WTC11 (cell line): Measurements from ENCODE around the gene PPP1R16B. TPM values are rescaled to one million over a fixed set of nuclear protein-coding genes. Genes with fewer than 3 reads are reported as not detected.

Source experiments
- ATAC-seq: fragments of 200-7000 bp; cut with Tn5 transposase; 2 replicates; pipeline ENCODE4 v1.10.0; 2021; ENCODE audit warnings: mild to moderate bottlenecking, moderate library complexity
- CTCF ChIA-PET: fragments of 300-600 bp; sonication (Branson Sonifier 250); formaldehyde crosslinking; loops from one replicate; lab custom pipeline; 2021; ENCODE audit warnings: antibody characterized with exemption; lab: Charles Lee
- POLR2A ChIA-PET: fragments of 350-600 bp; sonication (Branson Sonifier 250); formaldehyde crosslinking; loops from one replicate; lab custom pipeline; 2021; ENCODE audit warnings: antibody characterized with exemption; lab: Charles Lee
- DNase-seq: peaks from one replicate; pipeline ENCODE4 v3.0.0; 2021; ENCODE audit warnings: low spot score
- H3K27ac Mint-ChIP-seq: 2 replicates; pipeline ENCODE4 v1.8.0; 2021; ENCODE audit warnings: mixed read lengths
- H3K27me3 Mint-ChIP-seq: 2 replicates; pipeline ENCODE4 v1.8.0; 2021; ENCODE audit warnings: low read depth, mild to moderate bottlenecking, moderate library complexity, mixed read lengths
- H3K36me3 Mint-ChIP-seq: 2 replicates; pipeline ENCODE4 v1.8.0; 2021; ENCODE audit warnings: mixed read lengths
- H3K4me1 Mint-ChIP-seq: 2 replicates; pipeline ENCODE4 v1.8.0; 2022; ENCODE audit warnings: mixed read lengths
- H3K4me3 Mint-ChIP-seq: 2 replicates; pipeline ENCODE4 v1.8.0; 2021; ENCODE audit warnings: mild to moderate bottlenecking, moderate library complexity, mixed read lengths
- H3K9me3 Mint-ChIP-seq: 2 replicates; pipeline ENCODE4 v1.8.0; 2021; ENCODE audit warnings: mixed read lengths
- ELF4 ChIP-seq: sonication (generic); formaldehyde crosslinking; IDR thresholded peaks from 2 replicates; pipeline ENCODE4 v1.8.1; 2022; ENCODE audit warnings: low read depth, mild to moderate bottlenecking, moderate library complexity, missing genetic modification reagents
- FOXJ3 ChIP-seq: sonication (generic); formaldehyde crosslinking; IDR thresholded peaks from 2 replicates; pipeline ENCODE4 v1.9.0; 2021; ENCODE audit warnings: missing genetic modification reagents, mild to moderate bottlenecking, borderline replicate concordance
- FOXK1 ChIP-seq: sonication (generic); formaldehyde crosslinking; IDR thresholded peaks from 2 replicates; pipeline ENCODE4 v1.8.0; 2022; ENCODE audit warnings: mild to moderate bottlenecking, moderate library complexity, missing genetic modification reagents
- HMGA2 ChIP-seq: fragments of 250-450 bp; sonication (Bioruptor Pico); IDR thresholded peaks from 2 replicates; pipeline ENCODE4 v1.4.0; 2021; ENCODE audit warnings: mild to moderate bottlenecking, moderate library complexity
- NFATC4 ChIP-seq: fragments of 250-450 bp; sonication (Bioruptor Pico); IDR thresholded peaks from 2 replicates; pipeline ENCODE4 v1.9.0; 2021; ENCODE audit warnings: mild to moderate bottlenecking
- NR1H2 ChIP-seq: sonication (generic); formaldehyde crosslinking; IDR thresholded peaks from 2 replicates; pipeline ENCODE4 v1.9.0; 2021; ENCODE audit warnings: mild to moderate bottlenecking, moderate library complexity, missing genetic modification reagents
- RELA ChIP-seq: sonication (generic); formaldehyde crosslinking; IDR thresholded peaks from 2 replicates; pipeline ENCODE4 v1.8.1; 2022; ENCODE audit warnings: missing genetic modification reagents, mild to moderate bottlenecking, borderline replicate concordance
- SMAD3 ChIP-seq: sonication (generic); formaldehyde crosslinking; IDR thresholded peaks from 2 replicates; pipeline ENCODE4 v1.8.0; 2022; ENCODE audit warnings: missing genetic modification reagents, mild to moderate bottlenecking, borderline replicate concordance
- SMAD4 ChIP-seq: sonication (generic); formaldehyde crosslinking; IDR thresholded peaks from 2 replicates; pipeline ENCODE4 v1.8.0; 2022; ENCODE audit warnings: mild to moderate bottlenecking, missing genetic modification reagents
- TEAD1 ChIP-seq: sonication (generic); formaldehyde crosslinking; IDR thresholded peaks from 2 replicates; pipeline ENCODE4 v1.8.0; 2022; ENCODE audit warnings: mild to moderate bottlenecking, missing genetic modification reagents
- ZBTB21 ChIP-seq: sonication (generic); formaldehyde crosslinking; IDR thresholded peaks from 2 replicates; pipeline ENCODE4 v1.8.1; 2023; ENCODE audit warnings: mild to moderate bottlenecking, missing genetic modification reagents, borderline replicate concordance
- ZNF138 ChIP-seq: sonication (generic); formaldehyde crosslinking; conservative IDR thresholded peaks from 2 replicates; pipeline ENCODE4 v1.8.1; 2022; ENCODE audit warnings: mild to moderate bottlenecking, moderate library complexity, missing genetic modification reagents
- ZNF219 ChIP-seq: sonication (generic); formaldehyde crosslinking; IDR thresholded peaks from 2 replicates; pipeline ENCODE4 v1.8.0; 2023; ENCODE audit warnings: missing genetic modification reagents, mild to moderate bottlenecking, borderline replicate concordance
- ZNF423 ChIP-seq: fragments of 250-450 bp; sonication (Bioruptor Pico); IDR thresholded peaks from 2 replicates; pipeline ENCODE4 v2.1.2; 2022; ENCODE audit warnings: mild to moderate bottlenecking, moderate library complexity
- total RNA-seq: library from RNA; stranded (reverse); gene quantifications from 3 replicates; pipeline ENCODE4 v1.2.3, GENCODE V29; 2021
- TF ChIP-seq, protein P1 (sequence below): fragments of 250-450 bp; sonication (Bioruptor Pico); IDR thresholded peaks from 2 replicates; pipeline ENCODE4 v1.9.0; 2021; ENCODE audit warnings: mild to moderate bottlenecking
- TF ChIP-seq, protein P2 (sequence below): sonication (generic); formaldehyde crosslinking; IDR thresholded peaks from 2 replicates; pipeline ENCODE4 v1.8.1; 2023; ENCODE audit warnings: mild to moderate bottlenecking, missing genetic modification reagents
- TF ChIP-seq, protein P3 (sequence below): sonication (generic); formaldehyde crosslinking; IDR thresholded peaks from 2 replicates; pipeline ENCODE4 v1.8.0; 2023; ENCODE audit warnings: mild to moderate bottlenecking, missing genetic modification reagents
- TF ChIP-seq, protein P4 (sequence below): sonication (generic); formaldehyde crosslinking; IDR thresholded peaks from 2 replicates; pipeline ENCODE4 v1.8.0; 2022; ENCODE audit warnings: mild to moderate bottlenecking, missing genetic modification reagents
- TF ChIP-seq, protein P5 (sequence below): sonication (generic); formaldehyde crosslinking; IDR thresholded peaks from 2 replicates; pipeline ENCODE4 v1.8.1; 2023; ENCODE audit warnings: mild to moderate bottlenecking, missing genetic modification reagents
- TF ChIP-seq, protein P6 (sequence below): sonication (generic); formaldehyde crosslinking; IDR thresholded peaks from 2 replicates; pipeline ENCODE4 v1.8.1; 2022; ENCODE audit warnings: low read depth, missing genetic modification reagents, borderline replicate concordance
- TF ChIP-seq, protein P7 (sequence below): sonication (generic); formaldehyde crosslinking; conservative IDR thresholded peaks from 2 replicates; pipeline ENCODE4 v1.8.1; 2022; ENCODE audit warnings: mild to moderate bottlenecking, missing genetic modification reagents

PPP1R16B gene
- total RNA-seq, 1 experiment from 2014 or later: 12.0 TPM

DNA sequence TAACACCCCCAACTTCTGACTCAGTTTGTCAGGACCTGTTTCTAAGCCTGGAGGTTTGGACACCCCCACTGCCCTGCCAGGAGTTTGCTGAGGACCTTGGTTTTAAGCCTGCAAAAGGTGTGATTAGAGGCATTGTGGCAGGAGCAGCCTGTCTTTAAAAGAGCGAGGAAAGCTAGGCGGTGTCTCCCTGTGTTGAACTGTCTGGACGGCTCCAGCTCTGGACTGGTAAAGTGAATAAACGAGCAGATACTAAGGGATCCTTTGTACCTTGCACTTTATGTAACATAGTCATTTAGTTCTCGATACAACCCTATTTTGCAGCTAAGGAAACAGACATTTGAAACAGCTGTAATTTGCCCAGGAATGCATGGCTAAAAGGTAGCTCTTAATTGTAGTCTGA is 135.1 kb downstream of the PPP1R16B start (continued):
- TF ChIP-seq, protein P1, sequence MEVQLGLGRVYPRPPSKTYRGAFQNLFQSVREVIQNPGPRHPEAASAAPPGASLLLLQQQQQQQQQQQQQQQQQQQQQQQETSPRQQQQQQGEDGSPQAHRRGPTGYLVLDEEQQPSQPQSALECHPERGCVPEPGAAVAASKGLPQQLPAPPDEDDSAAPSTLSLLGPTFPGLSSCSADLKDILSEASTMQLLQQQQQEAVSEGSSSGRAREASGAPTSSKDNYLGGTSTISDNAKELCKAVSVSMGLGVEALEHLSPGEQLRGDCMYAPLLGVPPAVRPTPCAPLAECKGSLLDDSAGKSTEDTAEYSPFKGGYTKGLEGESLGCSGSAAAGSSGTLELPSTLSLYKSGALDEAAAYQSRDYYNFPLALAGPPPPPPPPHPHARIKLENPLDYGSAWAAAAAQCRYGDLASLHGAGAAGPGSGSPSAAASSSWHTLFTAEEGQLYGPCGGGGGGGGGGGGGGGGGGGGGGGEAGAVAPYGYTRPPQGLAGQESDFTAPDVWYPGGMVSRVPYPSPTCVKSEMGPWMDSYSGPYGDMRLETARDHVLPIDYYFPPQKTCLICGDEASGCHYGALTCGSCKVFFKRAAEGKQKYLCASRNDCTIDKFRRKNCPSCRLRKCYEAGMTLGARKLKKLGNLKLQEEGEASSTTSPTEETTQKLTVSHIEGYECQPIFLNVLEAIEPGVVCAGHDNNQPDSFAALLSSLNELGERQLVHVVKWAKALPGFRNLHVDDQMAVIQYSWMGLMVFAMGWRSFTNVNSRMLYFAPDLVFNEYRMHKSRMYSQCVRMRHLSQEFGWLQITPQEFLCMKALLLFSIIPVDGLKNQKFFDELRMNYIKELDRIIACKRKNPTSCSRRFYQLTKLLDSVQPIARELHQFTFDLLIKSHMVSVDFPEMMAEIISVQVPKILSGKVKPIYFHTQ (CRISPR knock-in tag): no peak
- no peak for TF ChIP-seq ELF4 (CRISPR knock-in tag)
- no peak for TF ChIP-seq TEAD1 (CRISPR knock-in tag)
- no peak for TF ChIP-seq HMGA2 (CRISPR knock-in tag)
- no peak for TF ChIP-seq NR1H2 (CRISPR knock-in tag)
- TF ChIP-seq ZNF219: no peak
- TF ChIP-seq NFATC4: no peak
- TF ChIP-seq, protein P2, sequence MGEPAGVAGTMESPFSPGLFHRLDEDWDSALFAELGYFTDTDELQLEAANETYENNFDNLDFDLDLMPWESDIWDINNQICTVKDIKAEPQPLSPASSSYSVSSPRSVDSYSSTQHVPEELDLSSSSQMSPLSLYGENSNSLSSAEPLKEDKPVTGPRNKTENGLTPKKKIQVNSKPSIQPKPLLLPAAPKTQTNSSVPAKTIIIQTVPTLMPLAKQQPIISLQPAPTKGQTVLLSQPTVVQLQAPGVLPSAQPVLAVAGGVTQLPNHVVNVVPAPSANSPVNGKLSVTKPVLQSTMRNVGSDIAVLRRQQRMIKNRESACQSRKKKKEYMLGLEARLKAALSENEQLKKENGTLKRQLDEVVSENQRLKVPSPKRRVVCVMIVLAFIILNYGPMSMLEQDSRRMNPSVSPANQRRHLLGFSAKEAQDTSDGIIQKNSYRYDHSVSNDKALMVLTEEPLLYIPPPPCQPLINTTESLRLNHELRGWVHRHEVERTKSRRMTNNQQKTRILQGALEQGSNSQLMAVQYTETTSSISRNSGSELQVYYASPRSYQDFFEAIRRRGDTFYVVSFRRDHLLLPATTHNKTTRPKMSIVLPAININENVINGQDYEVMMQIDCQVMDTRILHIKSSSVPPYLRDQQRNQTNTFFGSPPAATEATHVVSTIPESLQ: no peak

DNA sequence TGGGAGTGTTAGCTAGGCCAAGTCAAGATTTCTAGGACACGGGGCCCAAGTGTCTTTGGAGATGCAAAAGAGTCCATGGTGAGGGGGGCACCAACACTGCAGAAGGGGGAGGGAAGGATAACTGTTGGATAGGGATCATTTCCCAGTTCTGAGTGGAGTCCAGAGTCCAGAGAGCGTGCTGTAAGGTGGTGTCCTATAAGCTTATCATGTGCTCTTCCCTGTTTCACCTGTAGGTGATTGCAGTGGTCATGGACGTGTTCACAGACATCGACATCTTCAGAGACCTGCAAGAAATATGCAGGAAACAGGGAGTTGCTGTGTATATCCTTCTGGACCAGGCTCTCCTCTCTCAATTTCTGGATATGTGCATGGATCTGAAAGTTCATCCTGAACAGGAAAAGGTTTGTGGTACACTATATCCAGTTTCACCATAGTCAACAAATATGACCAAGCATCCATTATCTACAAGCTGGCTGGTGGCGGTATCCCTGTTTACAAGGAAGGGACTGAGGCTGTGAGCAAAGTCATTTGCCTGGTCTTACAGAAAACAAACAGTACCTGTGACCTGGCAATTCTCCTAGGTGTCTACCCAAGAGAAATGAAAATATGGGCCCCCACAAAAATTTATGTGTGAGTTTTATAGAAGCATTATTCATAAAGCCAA is 136.4 kb downstream of the PPP1R16B start:
- CTCF ChIA-PET: interaction anchor here (2.0 kb wide), 1 partner anchor 16 kb away, joined by 6 read pairs; the partner anchor contains the start of gene FAM83D
- Mint-ChIP-seq H3K36me3 (peaks cover 73% of the 10 kb centered on the region), H3K27ac (no peak overlapping the region), H3K27me3 (no peaks in the 10 kb centered on the region; the same call in 1 of the 2 replicates), H3K9me3 (no peaks in the 10 kb centered on the region), H3K4me1 (peaks cover 11% of the 10 kb centered on the region), H3K4me3 (no peak overlapping the region)
- ATAC-seq (no peak), DNase-seq (no peak)
- POLR2A ChIA-PET: no interaction called here
- TF ChIP-seq, protein P3, sequence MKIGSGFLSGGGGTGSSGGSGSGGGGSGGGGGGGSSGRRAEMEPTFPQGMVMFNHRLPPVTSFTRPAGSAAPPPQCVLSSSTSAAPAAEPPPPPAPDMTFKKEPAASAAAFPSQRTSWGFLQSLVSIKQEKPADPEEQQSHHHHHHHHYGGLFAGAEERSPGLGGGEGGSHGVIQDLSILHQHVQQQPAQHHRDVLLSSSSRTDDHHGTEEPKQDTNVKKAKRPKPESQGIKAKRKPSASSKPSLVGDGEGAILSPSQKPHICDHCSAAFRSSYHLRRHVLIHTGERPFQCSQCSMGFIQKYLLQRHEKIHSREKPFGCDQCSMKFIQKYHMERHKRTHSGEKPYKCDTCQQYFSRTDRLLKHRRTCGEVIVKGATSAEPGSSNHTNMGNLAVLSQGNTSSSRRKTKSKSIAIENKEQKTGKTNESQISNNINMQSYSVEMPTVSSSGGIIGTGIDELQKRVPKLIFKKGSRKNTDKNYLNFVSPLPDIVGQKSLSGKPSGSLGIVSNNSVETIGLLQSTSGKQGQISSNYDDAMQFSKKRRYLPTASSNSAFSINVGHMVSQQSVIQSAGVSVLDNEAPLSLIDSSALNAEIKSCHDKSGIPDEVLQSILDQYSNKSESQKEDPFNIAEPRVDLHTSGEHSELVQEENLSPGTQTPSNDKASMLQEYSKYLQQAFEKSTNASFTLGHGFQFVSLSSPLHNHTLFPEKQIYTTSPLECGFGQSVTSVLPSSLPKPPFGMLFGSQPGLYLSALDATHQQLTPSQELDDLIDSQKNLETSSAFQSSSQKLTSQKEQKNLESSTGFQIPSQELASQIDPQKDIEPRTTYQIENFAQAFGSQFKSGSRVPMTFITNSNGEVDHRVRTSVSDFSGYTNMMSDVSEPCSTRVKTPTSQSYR (CRISPR knock-in tag): no peak
- TF ChIP-seq ZNF423 (CRISPR knock-in tag) (no peak), SMAD4 (CRISPR knock-in tag) (no peak), RELA (CRISPR knock-in tag) (no peak), FOXJ3 (no peak), ZBTB21 (no peak), FOXK1 (CRISPR knock-in tag) (no peak), SMAD3 (CRISPR knock-in tag) (no peak), ZNF138 (CRISPR knock-in tag) (no peak)
- TF ChIP-seq, protein P4, sequence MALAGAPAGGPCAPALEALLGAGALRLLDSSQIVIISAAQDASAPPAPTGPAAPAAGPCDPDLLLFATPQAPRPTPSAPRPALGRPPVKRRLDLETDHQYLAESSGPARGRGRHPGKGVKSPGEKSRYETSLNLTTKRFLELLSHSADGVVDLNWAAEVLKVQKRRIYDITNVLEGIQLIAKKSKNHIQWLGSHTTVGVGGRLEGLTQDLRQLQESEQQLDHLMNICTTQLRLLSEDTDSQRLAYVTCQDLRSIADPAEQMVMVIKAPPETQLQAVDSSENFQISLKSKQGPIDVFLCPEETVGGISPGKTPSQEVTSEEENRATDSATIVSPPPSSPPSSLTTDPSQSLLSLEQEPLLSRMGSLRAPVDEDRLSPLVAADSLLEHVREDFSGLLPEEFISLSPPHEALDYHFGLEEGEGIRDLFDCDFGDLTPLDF (CRISPR knock-in tag): no peak
- TF ChIP-seq, protein P5, sequence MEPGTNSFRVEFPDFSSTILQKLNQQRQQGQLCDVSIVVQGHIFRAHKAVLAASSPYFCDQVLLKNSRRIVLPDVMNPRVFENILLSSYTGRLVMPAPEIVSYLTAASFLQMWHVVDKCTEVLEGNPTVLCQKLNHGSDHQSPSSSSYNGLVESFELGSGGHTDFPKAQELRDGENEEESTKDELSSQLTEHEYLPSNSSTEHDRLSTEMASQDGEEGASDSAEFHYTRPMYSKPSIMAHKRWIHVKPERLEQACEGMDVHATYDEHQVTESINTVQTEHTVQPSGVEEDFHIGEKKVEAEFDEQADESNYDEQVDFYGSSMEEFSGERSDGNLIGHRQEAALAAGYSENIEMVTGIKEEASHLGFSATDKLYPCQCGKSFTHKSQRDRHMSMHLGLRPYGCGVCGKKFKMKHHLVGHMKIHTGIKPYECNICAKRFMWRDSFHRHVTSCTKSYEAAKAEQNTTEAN: no peak
- TF ChIP-seq, protein P6, sequence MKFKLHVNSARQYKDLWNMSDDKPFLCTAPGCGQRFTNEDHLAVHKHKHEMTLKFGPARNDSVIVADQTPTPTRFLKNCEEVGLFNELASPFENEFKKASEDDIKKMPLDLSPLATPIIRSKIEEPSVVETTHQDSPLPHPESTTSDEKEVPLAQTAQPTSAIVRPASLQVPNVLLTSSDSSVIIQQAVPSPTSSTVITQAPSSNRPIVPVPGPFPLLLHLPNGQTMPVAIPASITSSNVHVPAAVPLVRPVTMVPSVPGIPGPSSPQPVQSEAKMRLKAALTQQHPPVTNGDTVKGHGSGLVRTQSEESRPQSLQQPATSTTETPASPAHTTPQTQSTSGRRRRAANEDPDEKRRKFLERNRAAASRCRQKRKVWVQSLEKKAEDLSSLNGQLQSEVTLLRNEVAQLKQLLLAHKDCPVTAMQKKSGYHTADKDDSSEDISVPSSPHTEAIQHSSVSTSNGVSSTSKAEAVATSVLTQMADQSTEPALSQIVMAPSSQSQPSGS (CRISPR knock-in tag): no peak
- TF ChIP-seq, protein P7, sequence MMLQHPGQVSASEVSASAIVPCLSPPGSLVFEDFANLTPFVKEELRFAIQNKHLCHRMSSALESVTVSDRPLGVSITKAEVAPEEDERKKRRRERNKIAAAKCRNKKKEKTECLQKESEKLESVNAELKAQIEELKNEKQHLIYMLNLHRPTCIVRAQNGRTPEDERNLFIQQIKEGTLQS (CRISPR knock-in tag): no peak
